CD4-positive, alpha-beta memory T cell (primary cell): ENCODE data around the gene CTNNA2. TPM values are rescaled to one million over a fixed set of nuclear protein-coding genes. Genes with fewer than 3 reads are reported as not detected.

Experiments
- CTCF ChIA-PET: fragments of 350-600 bp; sonication (Branson Sonifier 250); formaldehyde crosslinking; loops from one replicate; lab custom pipeline; 2021; ENCODE audit warnings: inconsistent platforms; ENCODE audit not compliant: partially characterized antibody; lab: Charles Lee
- POLR2A ChIA-PET: fragments of 350-600 bp; sonication (Branson Sonifier 250); formaldehyde crosslinking; loops from one replicate; lab custom pipeline; 2021; ENCODE audit not compliant: partially characterized antibody; lab: Charles Lee
- DNase-seq, 5 donors: peaks; one replicate each; pipeline versions ENCODE4 v3.0.0 to v3.0.0-alpha.2; 2020 to 2022; ENCODE audit warnings: mixed read lengths in 1 of 5
- H3K27ac ChIP-seq: one replicate; pipeline ENCODE4 v1.7.0; 2013; ENCODE audit warnings: low read depth, low read length
- H3K27me3 ChIP-seq: 2 replicates; pipeline ENCODE4 v1.7.0; 2013; ENCODE audit warnings: mild to moderate bottlenecking, low read length, moderate library complexity; ENCODE audit not compliant: insufficient read depth
- H3K36me3 ChIP-seq: 2 replicates; pipeline ENCODE4 v1.7.0; 2013; ENCODE audit warnings: mild to moderate bottlenecking, low read length, moderate library complexity; ENCODE audit not compliant: insufficient read depth
- H3K4me1 ChIP-seq: 2 replicates; pipeline ENCODE4 v1.7.0; 2013; ENCODE audit warnings: mild to moderate bottlenecking, low read length, moderate library complexity; ENCODE audit not compliant: insufficient read depth
- H3K4me3 ChIP-seq, 2 donors: one replicate each; pipeline ENCODE4 v1.7.0; 2013; ENCODE audit warnings: low read length in 2 of 2, mild to moderate bottlenecking in 1 of 2
- H3K9me3 ChIP-seq, 2 donors: one replicate each; pipeline ENCODE4 v1.7.0; 2013; ENCODE audit warnings: low read length in 2 of 2, control low read depth in 1 of 2; ENCODE audit not compliant: control insufficient read depth in 1 of 2
- H3K27ac Mint-ChIP-seq, 7 donors: one replicate each; pipeline ENCODE4 v1.8.0; 2020 to 2021; ENCODE audit warnings: mixed read lengths in 7 of 7, mild to moderate bottlenecking in 6 of 7, inconsistent platforms in 3 of 7, moderate library complexity in 3 of 7
- H3K27me3 Mint-ChIP-seq, 2 donors: one replicate each; pipeline ENCODE4 v1.8.0; 2020 to 2021; ENCODE audit warnings: mixed read lengths in 2 of 2
- H3K36me3 Mint-ChIP-seq, 2 donors: one replicate each; pipeline ENCODE4 v1.8.0; 2020 to 2021; ENCODE audit warnings: mixed read lengths in 2 of 2, inconsistent platforms in 1 of 2, mild to moderate bottlenecking in 1 of 2
- H3K4me1 Mint-ChIP-seq, 4 donors: one replicate each; pipeline ENCODE4 v1.8.0; 2020 to 2021; ENCODE audit warnings: mixed read lengths in 4 of 4, mild to moderate bottlenecking in 1 of 4
- H3K4me3 Mint-ChIP-seq, 8 donors: one replicate each; pipeline ENCODE4 v1.8.0; 2020 to 2021; ENCODE audit warnings: mixed read lengths in 8 of 8, mild to moderate bottlenecking in 7 of 8, moderate library complexity in 6 of 8, inconsistent platforms in 3 of 8
- H3K9me3 Mint-ChIP-seq, 8 donors: one replicate each; pipeline ENCODE4 v1.8.0; 2020 to 2021; ENCODE audit warnings: mixed read lengths in 8 of 8, mild to moderate bottlenecking in 5 of 8, inconsistent platforms in 3 of 8, moderate library complexity in 1 of 8
- intact Hi-C: fragments of 100-400 bp; cut with micrococcal nuclease; formaldehyde crosslinking; loops from one replicate; pipeline ENCODE4 v1.15.1; 2023
- polyA plus RNA-seq, 2 donors: library from polyadenylated mRNA; unstranded; fragments of 300-500 nt; fragmentation: Illumina TruSeq; gene quantifications; one replicate each; pipeline ENCODE4 v1.2.3, GENCODE V29; 2021
- total RNA-seq, 2 experiments: library from RNA; stranded (reverse); gene quantifications; one replicate each; pipeline ENCODE4 v1.2.3, GENCODE V29; 2021

Gene CTNNA2
- total and polyA plus RNA-seq, 4 experiments from 2014 or later = not detected

DNA sequence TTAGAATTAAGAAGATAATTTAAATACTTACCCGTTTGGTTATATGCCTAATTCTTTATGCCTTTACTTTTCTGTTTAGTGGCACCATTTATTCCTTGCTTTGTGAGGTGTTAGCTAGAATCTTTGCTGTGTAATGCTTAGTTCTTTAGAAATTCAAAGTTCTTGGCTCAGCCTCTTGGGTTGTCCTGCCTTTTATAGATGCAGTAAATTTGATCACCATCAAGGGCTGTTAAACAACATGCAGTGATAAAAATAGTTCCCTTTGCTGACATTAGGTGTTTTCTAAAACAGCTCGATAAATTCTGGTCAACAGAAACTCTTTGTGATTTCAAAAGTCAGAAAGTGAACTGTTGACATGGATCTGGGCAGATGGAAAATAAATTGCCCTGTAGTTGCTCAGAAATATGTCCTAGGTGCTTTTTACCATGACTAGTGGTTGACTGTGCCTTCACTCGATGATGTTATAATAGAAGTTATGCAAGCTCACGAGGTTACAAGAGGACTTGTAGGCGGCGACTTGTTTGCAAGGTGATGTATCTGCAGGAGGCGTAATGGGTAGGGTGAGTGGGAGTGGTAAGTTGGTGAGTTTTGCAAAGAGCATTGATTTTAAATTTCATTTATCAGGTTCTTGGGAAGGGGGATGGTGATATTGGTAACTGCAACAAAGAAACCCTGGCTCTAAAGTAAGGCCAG, 739.6 kb downstream of the CTNNA2 start:
- no peaks in the 10 kb centered on the region for H3K27me3 Mint-ChIP-seq
- no peak overlapping the region for H3K27ac ChIP-seq
- H3K27me3 ChIP-seq = no peaks in the 10 kb centered on the region
- intact Hi-C loops = no loop called here
- no peak for DNase-seq
- POLR2A ChIA-PET = no interaction called here
- peaks cover 0 to 4% (median 0%) of the 10 kb centered on the region in 8 donors for H3K9me3 Mint-ChIP-seq
- no peaks in the 10 kb centered on the region for H3K36me3 Mint-ChIP-seq
- no peaks in the 10 kb centered on the region for H3K36me3 ChIP-seq
- no peak overlapping the region for H3K4me3 Mint-ChIP-seq
- no peaks in the 10 kb centered on the region for H3K4me1 Mint-ChIP-seq
- H3K4me1 ChIP-seq = no peaks in the 10 kb centered on the region
- no peaks in the 10 kb centered on the region for H3K9me3 ChIP-seq
- H3K27ac Mint-ChIP-seq = no peak overlapping the region
- no peak overlapping the region for H3K4me3 ChIP-seq
- CTCF ChIA-PET = interaction anchor here (1.3 kb wide), 1 partner anchor 9 kb away, joined by 3 read pairs; no protein-coding TSS in a partner anchor

DNA sequence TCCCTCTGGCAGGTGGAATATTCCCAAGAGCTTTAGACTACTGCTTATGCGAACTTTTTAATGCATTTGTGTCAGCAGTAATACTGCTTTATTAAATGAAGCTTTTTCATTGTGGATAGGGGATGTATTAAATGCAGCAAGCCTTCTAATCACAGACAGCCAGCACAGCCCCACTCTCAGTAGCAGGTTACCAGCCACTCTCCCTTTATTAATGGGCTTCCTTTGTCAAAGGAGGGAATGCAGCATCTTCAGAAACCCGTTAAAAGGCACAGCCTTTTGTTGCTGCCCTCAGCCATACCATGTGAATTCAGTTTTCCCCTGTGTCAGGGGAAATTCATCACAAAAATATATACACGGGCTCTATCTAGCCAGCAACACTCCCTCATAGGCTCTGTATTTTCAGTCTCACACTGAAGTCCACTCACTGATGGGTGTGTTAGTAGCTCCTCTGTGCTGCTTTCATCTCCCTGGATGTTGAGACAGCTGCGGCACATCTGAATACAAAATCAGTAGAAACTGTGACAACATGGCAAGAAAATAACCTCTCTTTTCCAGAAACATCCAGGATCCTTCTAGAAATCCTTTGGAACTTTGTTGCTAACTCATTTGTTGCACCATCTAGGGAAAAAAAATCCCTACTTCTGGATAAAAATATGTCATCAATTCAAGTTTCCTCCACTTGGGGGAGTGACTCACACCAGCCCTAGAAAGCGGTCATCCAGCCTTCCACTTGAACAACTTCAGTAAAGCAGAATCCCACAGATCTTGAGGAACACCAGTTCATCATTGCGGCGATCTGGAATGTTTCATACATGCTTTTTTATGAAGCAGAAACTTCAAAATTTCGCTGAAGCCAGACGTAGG, 743.3 kb downstream of the CTNNA2 start:
- Histone ChIP-seq H3K27me3 (no peaks in the 10 kb centered on the region), H3K36me3 (no peaks in the 10 kb centered on the region), H3K9me3 (no peaks in the 10 kb centered on the region), H3K4me3 (no peak overlapping the region), H3K4me1 (no peaks in the 10 kb centered on the region), H3K27ac (no peak overlapping the region)
- Mint-ChIP-seq H3K9me3 (peaks cover 0 to 4% (median 0%) of the 10 kb centered on the region in 8 donors), H3K27me3 (no peaks in the 10 kb centered on the region), H3K4me1 (no peaks in the 10 kb centered on the region), H3K4me3 (no peak overlapping the region), H3K36me3 (no peaks in the 10 kb centered on the region), H3K27ac (no peak overlapping the region)
- ChIA-PET CTCF (interaction anchor here (1.2 kb wide), 1 partner anchor 17 kb away, joined by 6 read pairs; no protein-coding TSS in a partner anchor), POLR2A (no interaction called here)
- no peak for DNase-seq
- intact Hi-C loops = no loop called here

DNA sequence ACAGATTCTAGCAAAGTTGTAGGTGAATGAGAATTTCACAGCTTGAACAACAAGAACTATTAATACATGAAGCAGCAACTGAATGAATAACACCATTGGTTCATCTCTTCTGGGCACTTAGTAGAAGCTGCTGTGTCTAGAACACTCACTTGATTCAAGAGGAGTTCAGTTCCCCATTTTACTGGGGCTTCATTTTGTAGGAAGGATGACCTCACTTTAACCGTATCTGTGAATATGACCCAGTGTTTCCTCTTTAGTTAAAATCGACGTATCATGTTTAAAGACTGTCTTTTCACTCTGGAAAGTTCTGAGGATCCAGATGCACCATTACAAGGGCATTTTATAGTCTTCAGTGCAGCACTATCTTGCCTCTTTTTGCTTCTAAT, 743.9 kb downstream of the CTNNA2 start:
- Histone ChIP-seq H3K27me3 (no peaks in the 10 kb centered on the region), H3K36me3 (no peaks in the 10 kb centered on the region), H3K27ac (no peak overlapping the region), H3K4me1 (no peaks in the 10 kb centered on the region), H3K9me3 (no peaks in the 10 kb centered on the region), H3K4me3 (no peak overlapping the region)
- ChIA-PET POLR2A (no interaction called here), CTCF (no interaction called here)
- Mint-ChIP-seq H3K9me3 (peaks cover 0 to 4% (median 0%) of the 10 kb centered on the region in 8 donors), H3K36me3 (no peaks in the 10 kb centered on the region), H3K27me3 (no peaks in the 10 kb centered on the region), H3K4me1 (no peaks in the 10 kb centered on the region), H3K27ac (no peak overlapping the region), H3K4me3 (no peak overlapping the region)
- no peak for DNase-seq
- intact Hi-C loops = no loop called here

DNA sequence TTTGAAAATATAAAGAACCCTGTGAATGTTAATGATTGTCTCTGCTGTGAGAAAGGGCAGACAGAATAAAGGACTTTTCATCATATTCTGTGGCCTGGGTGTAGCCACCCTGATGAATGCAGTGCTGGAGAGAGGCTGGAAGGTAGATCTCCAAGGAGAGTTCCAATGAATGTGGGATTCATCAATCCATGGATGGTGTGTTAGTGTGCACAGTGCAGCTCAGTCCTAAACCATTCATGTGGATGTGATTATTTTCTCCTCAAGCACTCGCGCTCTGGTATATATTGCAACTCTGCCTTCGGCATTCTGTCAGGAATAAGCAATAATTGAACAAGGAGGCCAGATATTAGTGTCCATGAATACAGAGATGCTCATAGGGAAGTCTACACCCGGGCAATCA, 744.6 kb downstream of the CTNNA2 start:
- Mint-ChIP-seq H3K4me3 (no peak overlapping the region), H3K4me1 (no peaks in the 10 kb centered on the region), H3K9me3 (peaks cover 0 to 4% (median 0%) of the 10 kb centered on the region in 8 donors), H3K27me3 (no peaks in the 10 kb centered on the region), H3K27ac (no peak overlapping the region), H3K36me3 (no peaks in the 10 kb centered on the region)
- POLR2A ChIA-PET = no interaction called here
- Histone ChIP-seq H3K27ac (no peak overlapping the region), H3K36me3 (no peaks in the 10 kb centered on the region), H3K27me3 (no peaks in the 10 kb centered on the region), H3K4me1 (no peaks in the 10 kb centered on the region), H3K4me3 (no peak overlapping the region), H3K9me3 (no peaks in the 10 kb centered on the region)
- DNase-seq = no peak
- CTCF ChIA-PET = no interaction called here
- intact Hi-C loops = no loop called here

DNA sequence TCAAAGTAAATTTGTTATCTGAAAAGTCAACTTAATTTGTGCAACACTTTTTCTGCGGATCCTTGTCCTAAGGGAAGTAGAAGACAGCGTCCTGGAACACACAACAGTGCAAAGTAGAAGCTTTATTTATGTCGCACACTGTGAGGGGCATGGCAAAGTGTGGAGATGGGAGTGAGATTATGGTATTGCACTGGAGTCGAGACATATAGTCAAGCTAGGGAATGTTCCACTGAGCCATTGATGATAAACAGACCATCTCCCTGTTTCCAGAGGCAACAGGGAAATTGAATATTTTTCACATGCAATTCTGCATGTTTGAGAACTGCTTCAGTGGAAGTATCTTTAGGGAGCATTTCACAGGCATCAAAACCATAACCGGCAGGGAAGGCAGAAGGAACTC, 745.5 kb downstream of the CTNNA2 start:
- POLR2A ChIA-PET = no interaction called here
- H3K9me3 Mint-ChIP-seq = peaks cover 0 to 3% (median 0%) of the 10 kb centered on the region in 8 donors

DNA sequence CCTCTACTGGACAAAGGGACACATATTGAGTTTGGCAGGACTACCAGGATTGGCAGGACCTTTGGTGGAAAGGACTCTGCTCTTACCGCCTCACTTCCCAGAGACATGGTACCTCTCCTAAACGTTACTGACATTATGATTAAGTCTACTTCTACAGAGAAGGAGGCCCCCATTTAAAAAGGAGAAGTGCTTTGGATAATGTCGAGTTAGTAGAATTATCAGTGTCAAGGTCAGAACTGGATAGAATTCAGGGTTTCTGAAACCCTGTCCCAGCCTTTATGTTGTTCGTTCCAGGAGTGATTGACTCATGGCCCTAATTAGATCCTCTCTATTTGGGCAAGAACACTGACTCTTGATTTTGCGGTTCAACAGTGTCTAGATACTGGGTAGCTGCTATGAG, 745.9 kb downstream of the CTNNA2 start:
- DNase-seq = no peak
- Mint-ChIP-seq H3K4me1 (no peaks in the 10 kb centered on the region), H3K27ac (no peak overlapping the region), H3K4me3 (no peak overlapping the region), H3K36me3 (no peaks in the 10 kb centered on the region), H3K9me3 (peaks cover 0 to 3% (median 0%) of the 10 kb centered on the region in 8 donors), H3K27me3 (no peaks in the 10 kb centered on the region)
- H3K27me3 ChIP-seq = no peaks in the 10 kb centered on the region
- ChIA-PET POLR2A (no interaction called here), CTCF (no interaction called here)
- no peaks in the 10 kb centered on the region for H3K4me1 ChIP-seq
- H3K9me3 ChIP-seq = no peaks in the 10 kb centered on the region
- no peak overlapping the region for H3K27ac ChIP-seq
- intact Hi-C loops = no loop called here
- H3K4me3 ChIP-seq = no peak overlapping the region
- H3K36me3 ChIP-seq = no peaks in the 10 kb centered on the region

More for the DNA sequence above, 745.5 kb downstream of the CTNNA2 start:
- no peaks in the 10 kb centered on the region for H3K27me3 Mint-ChIP-seq
- H3K27ac Mint-ChIP-seq = no peak overlapping the region
- no peaks in the 10 kb centered on the region for H3K36me3 Mint-ChIP-seq
- intact Hi-C loops = no loop called here
- Histone ChIP-seq H3K4me3 (no peak overlapping the region), H3K27me3 (no peaks in the 10 kb centered on the region), H3K27ac (no peak overlapping the region), H3K4me1 (no peaks in the 10 kb centered on the region), H3K9me3 (no peaks in the 10 kb centered on the region), H3K36me3 (no peaks in the 10 kb centered on the region)
- CTCF ChIA-PET = no interaction called here
- no peak for DNase-seq
- no peak overlapping the region for H3K4me3 Mint-ChIP-seq
- H3K4me1 Mint-ChIP-seq = no peaks in the 10 kb centered on the region

DNA sequence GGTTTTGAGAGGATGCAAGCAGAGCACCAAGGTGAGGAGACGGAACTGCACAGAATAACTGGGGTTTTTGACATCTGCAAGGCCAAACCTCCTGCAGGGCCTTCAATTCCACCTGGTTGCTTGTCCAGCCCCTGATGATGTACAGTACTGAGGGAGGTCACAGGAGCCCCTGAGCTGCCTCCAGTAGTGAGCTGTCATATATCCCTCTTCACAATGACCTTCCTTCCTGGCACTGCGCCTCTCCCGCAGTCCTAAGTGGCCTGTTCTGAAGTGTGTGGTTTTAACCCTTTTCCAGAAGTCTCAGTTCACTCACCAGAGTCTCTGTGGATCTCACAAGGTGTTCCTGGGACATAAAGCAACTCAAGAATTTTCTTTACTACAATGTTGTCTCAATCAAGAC, 746.4 kb downstream of the CTNNA2 start:
- Mint-ChIP-seq H3K9me3 (peaks cover 0 to 3% (median 0%) of the 10 kb centered on the region in 8 donors), H3K4me3 (no peak overlapping the region), H3K27me3 (no peaks in the 10 kb centered on the region), H3K36me3 (no peaks in the 10 kb centered on the region), H3K27ac (no peak overlapping the region), H3K4me1 (no peaks in the 10 kb centered on the region)
- H3K36me3 ChIP-seq = no peaks in the 10 kb centered on the region
- no peak overlapping the region for H3K27ac ChIP-seq
- no peaks in the 10 kb centered on the region for H3K4me1 ChIP-seq
- no peaks in the 10 kb centered on the region for H3K27me3 ChIP-seq
- no peak for DNase-seq
- no peak overlapping the region for H3K4me3 ChIP-seq
- CTCF ChIA-PET = no interaction called here
- POLR2A ChIA-PET = no interaction called here
- intact Hi-C loops = no loop called here
- no peaks in the 10 kb centered on the region for H3K9me3 ChIP-seq
